ENCODE measurements around the gene RAMP3.
"Not testable (repeated sequence)": the region's sequence is repeated elsewhere in the genome, so short reads cannot be mapped to it uniquely, and the experiment has no call there.

Gene RAMP3

DNA sequence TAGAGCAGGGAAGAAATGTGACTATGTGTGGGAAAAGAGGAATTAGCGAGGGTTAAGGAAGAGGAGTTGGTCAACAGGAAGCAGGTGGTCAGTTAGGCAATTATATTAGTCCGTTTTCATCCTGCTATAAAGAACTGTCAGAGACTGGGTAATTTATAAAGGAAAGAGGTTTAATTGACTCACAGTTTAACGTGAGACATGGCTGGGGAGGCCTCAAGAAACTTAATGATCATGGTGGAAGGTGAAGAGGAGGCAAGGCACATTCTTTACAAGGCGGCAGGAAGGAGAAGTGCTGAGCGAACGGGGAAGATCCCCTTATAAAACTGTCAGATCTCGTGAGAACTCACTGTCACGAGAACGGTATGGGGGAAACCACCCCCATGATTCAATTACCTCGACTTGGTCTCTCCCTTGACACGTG lies 35.0 kb downstream of the RAMP3 start:
- no peak for DNase-seq (ENCODE audit: low read depth in 2 of 2)

GRCh38 chr7:45193828-45194227 lies 36.2 kb downstream of the RAMP3 start:
- no peak for DNase-seq (ENCODE audit: low read depth in 2 of 2)

DNA sequence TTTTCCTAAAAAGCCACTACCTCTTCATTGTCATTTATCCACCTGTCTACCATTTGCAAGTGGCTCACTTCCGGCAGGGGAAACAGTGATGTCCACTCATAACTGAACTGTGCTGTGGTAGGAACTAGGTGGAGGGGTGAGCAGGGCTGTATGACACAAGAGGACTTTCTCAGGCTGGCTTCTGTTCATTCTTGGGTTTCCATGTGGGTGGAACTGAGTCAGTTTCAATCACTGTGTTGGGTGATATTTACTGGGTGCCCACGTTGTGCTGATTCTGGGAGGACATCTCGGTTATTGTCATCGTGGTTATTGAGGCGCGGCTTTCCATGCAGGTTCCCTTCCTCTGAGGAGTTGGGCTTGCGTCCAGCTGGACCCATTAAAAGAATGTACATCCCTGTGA lies 38.8 kb downstream of the RAMP3 start:
- DNase-seq (ENCODE audit: low read depth in 2 of 2) = no peak

DNA sequence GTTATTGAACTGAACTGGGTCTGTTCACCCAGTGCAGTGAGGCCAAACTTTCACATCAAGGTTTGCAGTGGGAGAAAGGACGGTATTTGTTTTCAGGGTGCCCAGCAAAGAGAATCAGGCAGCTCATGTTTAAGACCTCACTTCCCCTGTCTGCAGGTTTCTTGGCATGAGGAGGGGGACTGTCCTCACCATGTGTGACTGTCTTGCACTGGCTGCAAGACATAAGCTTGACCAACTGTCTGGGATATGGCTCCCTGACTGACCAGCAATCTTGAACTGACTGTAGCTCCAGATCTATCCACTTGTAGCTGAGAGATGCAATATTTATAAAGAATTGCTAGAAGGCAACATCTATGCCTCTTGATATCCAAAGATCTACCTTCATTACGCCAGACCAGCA lies 39.9 kb downstream of the RAMP3 start:
- DNase-seq (ENCODE audit: low read depth in 2 of 2) = no peak

- DNase-seq (ENCODE audit: low read depth in 2 of 2) = no peak
These were observed 41.4 kb downstream of the RAMP3 start for GRCh38 chr7:45198986-45199385.

DNA sequence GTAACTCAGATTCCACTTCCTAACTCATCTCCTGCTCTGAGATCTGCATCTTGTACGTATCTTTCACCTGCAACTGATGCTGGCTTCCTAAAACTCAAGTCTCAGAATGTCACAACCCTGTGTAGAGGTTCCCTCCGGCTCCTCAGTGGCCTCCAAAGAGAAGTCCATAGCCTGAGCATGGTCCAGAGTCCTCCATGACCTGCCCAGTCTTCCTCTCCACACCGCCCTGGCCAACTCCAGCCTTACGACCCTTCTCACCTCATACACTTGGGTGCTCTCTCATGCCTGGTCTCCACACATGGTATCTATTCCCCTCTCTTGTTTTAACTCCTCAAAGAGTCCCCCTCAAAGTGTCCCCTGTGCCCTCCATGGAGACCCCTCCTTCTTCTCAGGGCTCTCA lies 41.9 kb downstream of the RAMP3 start:
- DNase-seq (ENCODE audit: low read depth in 2 of 2) = no peak

DNA sequence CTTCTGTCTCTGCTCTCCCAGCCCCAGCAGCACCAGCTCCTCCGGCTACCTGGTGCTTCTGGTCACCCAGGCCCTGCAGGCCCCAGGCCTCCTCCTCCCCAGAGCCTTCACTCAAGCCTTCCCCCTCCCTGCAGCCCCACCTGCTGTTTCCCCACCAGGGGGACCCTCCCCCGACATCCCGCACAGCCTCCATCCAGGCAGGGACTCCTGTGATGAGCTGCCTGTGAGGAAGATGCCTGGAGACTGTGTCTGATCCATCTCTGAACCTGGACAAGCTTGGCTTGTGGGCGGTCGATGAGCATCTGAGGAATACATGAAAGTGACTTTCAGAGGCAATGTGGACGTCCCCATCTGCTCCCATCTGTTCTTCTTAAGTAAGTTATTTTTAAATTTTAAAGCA lies 45.0 kb downstream of the RAMP3 start:
- no peak for DNase-seq (ENCODE audit: low read depth in 2 of 2)

DNA sequence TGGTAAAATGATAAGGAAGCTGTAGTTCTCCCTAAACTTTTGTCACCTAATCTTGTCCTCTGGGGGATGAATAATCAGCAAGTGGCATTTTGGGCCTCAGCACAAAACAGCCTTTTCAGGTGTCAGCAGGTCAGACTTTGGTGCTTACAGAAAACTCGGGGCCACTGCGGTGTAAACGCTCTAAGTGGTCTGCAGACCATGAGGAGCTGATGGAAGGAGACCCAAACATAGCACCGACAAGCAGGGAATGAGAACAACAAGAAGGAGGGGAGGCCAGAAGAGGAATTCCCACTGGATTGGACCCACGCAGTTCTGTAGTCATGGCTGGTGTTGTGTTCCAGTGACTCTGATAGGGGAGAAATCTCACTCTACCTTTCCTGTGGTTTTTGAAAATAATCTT lies 45.4 kb downstream of the RAMP3 start:
- DNase-seq (ENCODE audit: low read depth in 2 of 2) = no peak

- DNase-seq (ENCODE audit: low read depth in 2 of 2) = no peak
These were observed 45.9 kb downstream of the RAMP3 start for GRCh38 chr7:45203459-45203858.

DNA sequence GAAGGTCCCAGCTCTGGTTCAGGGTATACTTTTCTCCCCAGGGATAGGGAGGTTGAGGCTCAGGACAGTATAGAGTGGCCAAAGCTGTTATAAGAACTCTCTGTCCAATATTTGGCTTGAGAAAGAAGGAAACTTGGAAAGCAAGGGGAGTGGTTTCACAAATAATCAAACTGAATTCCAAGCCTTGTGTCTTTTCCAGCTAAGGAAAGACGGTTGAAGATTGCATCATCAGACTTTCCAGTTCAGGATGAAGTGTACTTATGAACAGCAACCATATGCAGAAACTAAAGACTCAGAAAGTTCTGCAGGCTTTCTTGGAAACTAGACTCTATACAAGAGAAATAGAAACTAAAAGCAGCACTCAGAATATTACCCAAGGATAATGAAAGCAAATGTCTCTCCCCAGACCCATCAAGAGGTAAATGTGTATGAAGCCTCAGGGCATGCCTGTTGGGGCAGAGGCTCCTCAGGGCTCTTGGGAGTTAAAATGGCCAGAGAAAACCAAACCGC lies 46.4 kb downstream of the RAMP3 start:
- no peak for DNase-seq (ENCODE audit: low read depth in 2 of 2)

DNA sequence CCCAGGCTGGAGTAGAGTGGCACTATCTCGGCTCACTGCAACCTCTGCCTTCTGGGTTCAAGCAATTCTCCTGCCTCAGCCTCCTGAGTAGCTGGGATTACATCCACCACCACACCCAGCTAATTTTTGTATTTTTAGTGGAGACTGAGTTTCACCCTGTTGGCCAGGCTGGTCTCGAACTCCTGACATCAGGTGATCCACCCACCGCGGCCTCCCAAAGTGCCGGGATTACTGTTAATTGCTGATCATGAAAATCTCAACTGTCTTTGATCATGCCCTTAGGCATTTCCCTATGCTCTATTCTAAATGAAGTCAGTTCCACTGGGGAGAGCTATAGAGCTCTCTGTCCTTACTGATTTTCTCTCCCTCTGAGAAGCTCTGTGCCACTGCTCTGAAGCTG lies 48.7 kb downstream of the RAMP3 start:
- not testable (repeated sequence) for DNase-seq (ENCODE audit: low read depth in 2 of 2)

DNA sequence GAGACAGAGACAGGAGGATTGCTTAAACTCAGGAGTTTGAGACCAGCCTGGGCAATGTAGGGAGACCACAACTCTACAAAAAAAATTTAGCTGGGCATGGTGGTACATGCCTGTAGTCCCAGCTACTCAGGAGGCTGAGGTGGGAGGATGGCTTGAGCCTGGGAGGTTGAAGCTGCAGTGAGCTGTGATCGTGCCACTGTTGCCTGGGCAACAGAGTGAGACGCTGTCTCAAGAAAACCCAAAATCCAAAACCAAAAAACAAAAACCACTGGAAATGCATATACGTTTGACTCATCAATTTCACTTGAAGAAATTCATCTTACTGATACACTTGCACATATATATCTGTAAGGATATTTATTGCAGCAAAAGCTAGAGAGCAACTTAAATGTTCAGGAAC lies 52.3 kb downstream of the RAMP3 start:
- DNase-seq (ENCODE audit: low read depth in 2 of 2) = not testable (repeated sequence)

DNA sequence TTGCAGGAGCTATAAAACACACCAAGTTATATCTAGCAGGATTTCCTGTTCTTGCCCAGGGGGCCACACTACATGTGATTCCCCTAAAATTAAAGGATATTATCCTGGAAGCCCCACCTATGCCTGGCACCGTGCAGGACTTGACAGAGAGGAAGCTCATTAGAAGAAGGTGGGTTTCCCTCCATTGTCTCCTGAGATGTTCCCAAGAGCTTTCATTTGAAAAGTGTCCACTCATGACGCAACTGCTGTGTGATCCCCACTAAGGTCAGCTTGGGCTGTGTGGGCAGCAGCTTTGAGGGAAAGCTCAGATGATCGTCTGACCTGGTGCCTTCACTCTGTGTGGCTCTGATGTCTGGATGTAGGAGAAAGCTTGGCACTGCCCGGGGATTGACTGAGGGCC lies 53.5 kb downstream of the RAMP3 start:
- no peak for DNase-seq (ENCODE audit: low read depth in 2 of 2)

DNA sequence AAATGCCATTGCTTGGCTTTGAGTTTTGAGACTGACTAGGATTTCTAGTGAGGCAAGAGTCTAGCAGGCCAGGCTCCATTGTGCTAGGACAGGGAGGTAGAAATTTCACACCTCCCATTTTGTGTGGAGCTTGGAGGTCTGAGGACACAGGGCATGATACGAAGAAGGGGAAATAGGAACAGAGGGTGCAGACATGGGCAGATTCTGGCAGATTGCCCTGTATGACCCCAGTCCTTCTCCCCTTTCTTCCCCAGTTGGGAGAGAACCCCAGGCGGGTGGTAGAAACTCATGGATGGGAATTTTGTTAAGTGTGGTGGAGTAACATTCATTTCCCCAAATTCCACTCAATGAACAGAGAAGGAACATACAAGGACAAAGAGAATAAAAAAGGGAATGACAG lies 54.4 kb downstream of the RAMP3 start:
- DNase-seq (ENCODE audit: low read depth in 2 of 2) = no peak

- no peak for DNase-seq (ENCODE audit: low read depth in 2 of 2)
These were observed 55.0 kb downstream of the RAMP3 start for GRCh38 chr7:45212606-45213005.

DNA sequence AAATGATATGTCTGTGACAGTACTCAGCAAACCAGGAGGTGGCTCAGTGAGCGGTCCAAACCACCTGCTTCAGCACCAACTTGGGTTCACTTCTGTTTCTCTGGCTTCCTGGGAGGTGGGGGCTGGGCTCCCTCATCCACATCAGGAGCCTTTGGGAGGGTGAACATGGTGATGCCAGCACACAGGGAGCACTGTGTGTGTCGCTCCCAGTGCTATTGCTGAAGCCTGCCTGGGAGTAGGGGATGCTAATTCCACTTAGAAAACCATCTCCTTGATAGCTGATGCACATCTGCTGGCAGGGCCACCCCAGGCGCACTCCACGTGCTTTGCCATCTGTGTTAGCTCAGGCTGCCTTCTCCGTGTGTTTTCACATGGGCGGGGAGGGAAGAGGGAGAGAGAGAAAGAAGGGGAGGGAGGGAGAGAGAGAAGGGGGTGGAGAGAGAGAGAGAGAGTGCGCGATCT lies 58.0 kb downstream of the RAMP3 start:
- DNase-seq (ENCODE audit: low read depth in 2 of 2) = no peak

- no peak for DNase-seq (ENCODE audit: low read depth in 2 of 2)
These were observed 58.6 kb downstream of the RAMP3 start for GRCh38 chr7:45216181-45216580.

GRCh38 chr7:45216622-45217165 lies 59.1 kb downstream of the RAMP3 start:
- no peak for DNase-seq (ENCODE audit: low read depth in 2 of 2)

GRCh38 chr7:45217358-45217757 lies 59.8 kb downstream of the RAMP3 start:
- no peak for DNase-seq (ENCODE audit: low read depth in 2 of 2)

GRCh38 chr7:45219130-45219529 lies 61.5 kb downstream of the RAMP3 start:
- DNase-seq (ENCODE audit: low read depth in 2 of 2) = no peak

DNA sequence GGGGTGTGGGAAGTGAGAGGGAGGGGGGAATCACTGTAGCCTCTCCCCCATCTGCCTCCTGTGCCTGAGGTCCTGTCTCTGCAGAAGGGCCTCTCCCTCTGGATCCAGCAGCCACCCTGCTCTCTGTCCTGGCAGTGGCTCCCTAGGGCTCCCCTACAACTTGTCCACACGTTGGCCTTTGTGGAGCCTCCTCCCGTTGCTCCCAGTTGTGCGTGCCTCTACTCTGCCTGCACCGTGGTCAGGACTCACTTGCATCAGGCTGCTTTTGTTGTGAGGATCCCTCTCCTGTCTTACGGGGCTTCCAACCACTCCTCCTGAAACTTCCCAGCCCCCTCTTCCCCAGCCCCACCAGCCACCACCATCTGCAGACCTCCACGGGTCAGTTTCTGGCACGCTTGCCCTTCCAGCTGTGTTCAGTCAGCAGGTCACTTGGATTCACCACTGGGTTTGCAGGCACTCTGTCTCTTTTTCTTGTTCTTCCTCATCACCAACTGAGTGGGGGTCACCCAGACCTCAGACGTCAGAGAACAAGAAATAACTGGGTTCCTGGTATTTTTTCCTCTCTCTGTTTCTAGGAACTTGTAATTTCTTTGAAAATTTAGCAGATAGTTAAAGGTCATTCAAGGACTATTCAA lies 62.3 kb downstream of the RAMP3 start:
- no peak for DNase-seq (ENCODE audit: low read depth in 2 of 2)

DNA sequence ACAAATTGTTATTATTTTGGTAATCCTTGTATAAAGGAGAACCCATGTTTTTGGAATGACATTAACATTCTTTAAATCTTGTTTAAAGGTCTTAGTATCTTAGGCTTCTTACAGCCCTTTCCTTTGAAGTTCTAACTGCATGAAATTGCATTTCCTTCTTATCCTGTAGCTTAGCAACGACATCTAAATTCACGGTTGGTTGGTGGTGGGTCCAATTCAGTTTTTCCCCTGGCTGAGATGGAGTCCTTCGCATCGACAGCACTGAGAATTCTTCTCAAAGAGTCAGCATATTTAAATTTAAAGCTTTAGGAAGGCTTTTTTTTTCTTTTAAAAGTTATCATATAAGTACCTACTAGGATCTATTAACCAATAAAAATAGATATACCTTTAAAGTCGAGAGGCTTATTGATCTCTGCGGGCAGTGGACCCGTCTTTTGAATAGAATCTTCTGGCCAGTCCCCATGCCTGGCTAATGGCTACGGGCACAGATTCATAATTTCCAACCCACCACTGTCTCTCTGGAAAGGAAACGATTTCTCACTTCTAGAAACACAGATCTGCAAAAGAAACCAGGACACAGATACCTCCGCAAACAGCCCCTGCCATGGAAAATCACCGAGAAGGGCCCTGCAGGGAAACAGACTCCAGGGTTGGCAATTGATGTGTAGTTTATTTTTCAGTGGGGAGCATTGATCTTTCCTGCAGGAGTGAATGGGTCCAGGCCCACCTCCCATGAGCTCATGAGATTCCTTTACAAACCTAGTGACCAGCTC lies 63.4 kb downstream of the RAMP3 start:
- no peak for DNase-seq (ENCODE audit: low read depth in 2 of 2)

Measured in stimulated activated CD8-positive, alpha-beta memory T cell treated with anti-CD3 and anti-CD28 coated beads, Interleukin-2, amount 100 ng/mL, for 1 hour (primary cell).